DOHH2 (cell line): ENCODE measurements around the gene NTNG1.

Experiments used
- H3F3A ChIP-seq: fragments of 200-600 bp; sonication (generic), shearing (Covaris generic); 2 replicates; pipeline ENCODE4 v1.6.0; 2016; ENCODE audit warnings: antibody characterized with exemption, mild to moderate bottlenecking; ENCODE audit not compliant: control insufficient read depth, insufficient read depth
- H3K27ac ChIP-seq: fragments of 200-600 bp; sonication (generic); 2 replicates; pipeline ENCODE4 v1.5.1; 2014; ENCODE audit warnings: low read depth, mild to moderate bottlenecking, low read length, moderate library complexity
- H3K27me3 ChIP-seq: fragments of 200-600 bp; sonication (generic); 2 replicates; pipeline ENCODE4 v1.6.1; 2014; ENCODE audit warnings: mild to moderate bottlenecking, low read length, mixed read lengths; ENCODE audit not compliant: control insufficient read depth
- H3K36me3 ChIP-seq: fragments of 200-600 bp; sonication (generic); 2 replicates; pipeline ENCODE4 v1.6.1; 2014; ENCODE audit warnings: mild to moderate bottlenecking, low read length, moderate library complexity, mixed read lengths; ENCODE audit not compliant: control insufficient read depth
- H3K4me1 ChIP-seq: fragments of 200-600 bp; sonication (generic); 2 replicates; pipeline ENCODE4 v1.6.1; 2014; ENCODE audit warnings: mild to moderate bottlenecking, low read length, mixed read lengths; ENCODE audit not compliant: control insufficient read depth
- H3K4me2 ChIP-seq: fragments of 200-600 bp; sonication (generic); 2 replicates; pipeline ENCODE4 v1.6.0; 2014; ENCODE audit warnings: mild to moderate bottlenecking, low read length, moderate library complexity
- H3K4me3 ChIP-seq: fragments of 200-600 bp; sonication (generic); 2 replicates; pipeline ENCODE4 v1.5.1; 2014; ENCODE audit warnings: mild to moderate bottlenecking, low read length, mixed read lengths
- H3K79me2 ChIP-seq: fragments of 200-600 bp; sonication (generic); 2 replicates; pipeline ENCODE4 v1.6.1; 2014; ENCODE audit warnings: mild to moderate bottlenecking, low read length, mixed read lengths; ENCODE audit not compliant: control insufficient read depth
- H3K9me2 ChIP-seq: fragments of 200-600 bp; sonication (generic); replicated peaks from 2 replicates; pipeline ENCODE4 v1.6.1; 2014; ENCODE audit warnings: mild to moderate bottlenecking, low read length, mixed read lengths; ENCODE audit not compliant: control insufficient read depth
- H3K9me3 ChIP-seq: fragments of 200-600 bp; sonication (generic); 2 replicates; pipeline ENCODE4 v1.6.1; 2014; ENCODE audit warnings: antibody characterized with exemption, low read length, mixed read lengths; ENCODE audit not compliant: control insufficient read depth, insufficient read depth
- H4K20me1 ChIP-seq: fragments of 200-600 bp; sonication (generic); 2 replicates; pipeline ENCODE4 v1.6.0; 2014; ENCODE audit warnings: low read depth, mild to moderate bottlenecking, antibody characterized with exemption, low read length, moderate library complexity; ENCODE audit not compliant: control insufficient read depth, insufficient read depth
- CTCF ChIP-seq: fragments of 200-600 bp; sonication (generic); IDR thresholded peaks from one replicate; pipeline ENCODE4 v1.5.1; 2014; ENCODE audit warnings: antibody characterized with exemption, mild to moderate bottlenecking, low read depth, low read length; ENCODE audit not compliant: poor library complexity, severe bottlenecking
- EZH2phosphoT487 ChIP-seq: fragments of 200-600 bp; sonication (generic); IDR thresholded peaks from 2 replicates; pipeline ENCODE4 v1.6.1; 2017; ENCODE audit warnings: borderline replicate concordance, mild to moderate bottlenecking, antibody characterized with exemption, low read length, moderate library complexity, mixed read lengths

The NTNG1 gene

GRCh38 chr1:107318932-107319331 lies 178.1 kb downstream of the NTNG1 start:
- H3K79me2 ChIP-seq: no peaks in the 10 kb centered on the region
- TF ChIP-seq CTCF (peak; percentile 48), EZH2phosphoT487 (no peak)
- H3K9me3 ChIP-seq: no peaks in the 10 kb centered on the region
- H3K4me1 ChIP-seq: peaks cover 54% of the 10 kb centered on the region
- no peaks in the 10 kb centered on the region for H3F3A ChIP-seq
- H3K27ac ChIP-seq: no peak overlapping the region
- H3K36me3 ChIP-seq: no peaks in the 10 kb centered on the region
- H3K9me2 ChIP-seq: no peaks in the 10 kb centered on the region
- no peak overlapping the region for H3K4me3 ChIP-seq
- H3K4me2 ChIP-seq: 0 out of 2 replicates have a peak overlapping the region, but pooled peaks have one; percentile 68
- no peaks in the 10 kb centered on the region for H3K27me3 ChIP-seq
- no peaks in the 10 kb centered on the region for H4K20me1 ChIP-seq

- Histone ChIP-seq H3K27ac (peak overlapping the region; percentile 36), H3K9me2 (no peaks in the 10 kb centered on the region), H3K27me3 (no peaks in the 10 kb centered on the region), H3K79me2 (no peaks in the 10 kb centered on the region), H3K9me3 (no peaks in the 10 kb centered on the region), H3F3A (no peaks in the 10 kb centered on the region), H4K20me1 (no peaks in the 10 kb centered on the region), H3K4me1 (peaks cover 78% of the 10 kb centered on the region), H3K4me2 (peak overlapping the region; percentile 58), H3K36me3 (0 out of 2 replicates have a peak, but pooled peaks cover 4% of the 10 kb centered on the region), H3K4me3 (peak overlapping the region; percentile 32)
- no peak for TF ChIP-seq EZH2phosphoT487
Observed at GRCh38 chr1:107323784-107324183, 182.9 kb downstream of the NTNG1 start.

- H3F3A ChIP-seq: no peaks in the 10 kb centered on the region
- H3K9me3 ChIP-seq: no peaks in the 10 kb centered on the region
- no peaks in the 10 kb centered on the region for H3K79me2 ChIP-seq
- no peak overlapping the region for H3K27ac ChIP-seq
- peaks cover 47% of the 10 kb centered on the region for H3K4me1 ChIP-seq
- H3K4me2 ChIP-seq: peak overlapping the region; percentile 49
- H3K36me3 ChIP-seq: 0 out of 2 replicates have a peak, but pooled peaks cover 4% of the 10 kb centered on the region
- no peaks in the 10 kb centered on the region for H4K20me1 ChIP-seq
- TF ChIP-seq CTCF (no peak), EZH2phosphoT487 (no peak)
- no peaks in the 10 kb centered on the region for H3K27me3 ChIP-seq
- peak overlapping the region; percentile 27 for H3K4me3 ChIP-seq
- no peaks in the 10 kb centered on the region for H3K9me2 ChIP-seq
Observed at GRCh38 chr1:107326824-107327445, 186.1 kb downstream of the NTNG1 start.

GRCh38 chr1:107327446-107327845 lies 186.6 kb downstream of the NTNG1 start:
- Histone ChIP-seq H3K4me3 (no peak overlapping the region), H3K9me3 (no peaks in the 10 kb centered on the region), H3K79me2 (no peaks in the 10 kb centered on the region), H3K27me3 (no peaks in the 10 kb centered on the region), H3F3A (no peaks in the 10 kb centered on the region), H3K36me3 (0 out of 2 replicates have a peak, but pooled peaks cover 4% of the 10 kb centered on the region), H3K9me2 (no peaks in the 10 kb centered on the region), H3K27ac (no peak overlapping the region), H3K4me2 (peak overlapping the region; percentile 49), H3K4me1 (peaks cover 42% of the 10 kb centered on the region), H4K20me1 (no peaks in the 10 kb centered on the region)
- no peak for TF ChIP-seq CTCF
- no peak for TF ChIP-seq EZH2phosphoT487
